GM19023 (cell line): ENCODE measurements around the gene PDHX.
"Not testable (repeated sequence)": the region's sequence is repeated elsewhere in the genome, so short reads cannot be mapped to it uniquely, and the experiment has no call there.

ENCODE experiments used
- ATAC-seq: cut with Tn5 transposase; IDR thresholded peaks from one replicate; pipeline ENCODE4 v1.9.1; 2021; ENCODE audit warnings: mild to moderate bottlenecking, moderate library complexity; ENCODE audit not compliant: unreplicated experiment

PDHX gene

GRCh38 chr11:34910817-34911216 lies 5.6 kb upstream of the PDHX start:
- peak; percentile 51 for ATAC-seq

- no peak for ATAC-seq
These were observed 4.7 kb upstream of the PDHX start for GRCh38 chr11:34911676-34912075.

- not testable (repeated sequence) for ATAC-seq
These were observed 2.9 kb upstream of the PDHX start for GRCh38 chr11:34913556-34913955.

GRCh38 chr11:34915136-34916014 lies 1.0 kb upstream of the PDHX start:
- peak; percentile 12 for ATAC-seq

- ATAC-seq = peak; percentile 28
These were observed 689 bp downstream of the PDHX start for GRCh38 chr11:34916843-34917770.

GRCh38 chr11:34921156-34921555 lies 4.7 kb downstream of the PDHX start:
- ATAC-seq = no peak

GRCh38 chr11:34924714-34925113 lies 8.3 kb downstream of the PDHX start:
- ATAC-seq = no peak

GRCh38 chr11:34926101-34926830 lies 9.8 kb downstream of the PDHX start:
- no peak for ATAC-seq

GRCh38 chr11:34926831-34927132 lies 10.4 kb downstream of the PDHX start:
- ATAC-seq = no peak

GRCh38 chr11:34928268-34928959 lies 12.0 kb downstream of the PDHX start:
- ATAC-seq = no peak

- no peak for ATAC-seq
These were observed 12.7 kb downstream of the PDHX start for GRCh38 chr11:34928960-34929680.

GRCh38 chr11:34929794-34930763 lies 13.7 kb downstream of the PDHX start:
- ATAC-seq = no peak

- ATAC-seq = no peak
These were observed 20.7 kb downstream of the PDHX start for GRCh38 chr11:34936945-34937629.

- no peak for ATAC-seq
These were observed 22.2 kb downstream of the PDHX start for GRCh38 chr11:34938611-34939010.

GRCh38 chr11:34940026-34940677 lies 23.7 kb downstream of the PDHX start:
- ATAC-seq = no peak

- no peak for ATAC-seq
These were observed 25.3 kb downstream of the PDHX start for GRCh38 chr11:34941688-34942087.

- no peak for ATAC-seq
These were observed 28.3 kb downstream of the PDHX start for GRCh38 chr11:34944692-34945091.

GRCh38 chr11:34948696-34949095 lies 32.3 kb downstream of the PDHX start:
- no peak for ATAC-seq
